Measurements from ENCODE around the gene MTCL1. TPM values are rescaled to one million over a fixed set of nuclear protein-coding genes. Genes with fewer than 3 reads are reported as not detected.

Gene MTCL1
- total and polyA plus RNA-seq, 2 of the 8 experiments (the other 6 are each of a cell fraction or from before 2014, with no cell fraction given): 16.6 to 60.8 TPM

DNA sequence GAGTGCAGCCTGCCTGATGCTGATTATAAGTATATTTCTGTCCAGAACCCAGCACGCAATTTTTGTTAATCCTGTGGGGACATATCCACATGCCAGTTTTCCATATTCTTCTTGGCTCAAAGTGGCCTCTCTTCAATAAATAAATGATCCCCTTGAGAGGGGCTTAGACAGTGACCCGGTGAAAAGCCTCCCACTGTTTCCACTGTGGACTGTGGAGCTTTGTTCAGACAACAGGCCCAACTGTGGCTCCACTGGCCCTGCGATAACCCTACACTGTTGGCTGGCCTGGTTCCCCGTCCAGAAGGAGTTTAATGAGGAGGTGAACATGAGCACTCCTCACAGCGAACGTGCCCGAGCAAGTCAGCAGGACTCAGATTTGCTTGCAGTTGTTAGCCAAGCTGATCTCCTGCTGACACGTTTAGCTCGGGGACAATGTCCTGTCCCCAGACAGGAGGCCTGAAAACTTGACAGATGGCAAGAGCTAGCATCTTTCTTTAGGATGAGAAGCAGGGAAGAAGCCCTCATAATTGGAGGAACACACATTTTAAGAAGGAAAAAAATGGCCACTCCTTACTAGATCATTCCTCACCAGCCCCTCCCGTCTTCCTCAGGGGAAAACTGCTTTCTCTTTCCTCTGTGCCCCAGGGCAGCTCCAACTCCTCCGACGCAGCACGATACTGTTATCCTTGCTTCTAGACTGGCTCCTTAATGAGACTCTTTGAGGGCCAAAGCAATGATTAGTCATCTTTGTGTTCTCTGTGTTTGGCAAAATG lies 20.0 kb upstream of the MTCL1 start (continued):
- no peak for TF ChIP-seq EP300 (IDR thresholded peaks at IDR 0.05; ENCODE audit: borderline replicate concordance in 1 of 2, low read depth in 2 of 2, low read length in 2 of 2)
- no peak for TF ChIP-seq SUZ12 (IDR thresholded peaks at IDR 0.05; ENCODE audit: low read length)
- no peak for TF ChIP-seq EGR1 (IDR thresholded peaks at IDR 0.05; ENCODE audit: borderline replicate concordance, low read depth, low read length)
- no peak for TF ChIP-seq CHD1 (IDR thresholded peaks at IDR 0.05; ENCODE audit: low read depth, low read length)
- no peak for TF ChIP-seq POLR2A (IDR thresholded peaks at IDR 0.05; ENCODE audit: control extremely low read depth in 1 of 2, low read depth in 2 of 2, low read length in 2 of 2)
- no peak for TF ChIP-seq HDAC6 (IDR thresholded peaks at IDR 0.05; ENCODE audit: low read depth, low read length)
- TF ChIP-seq TBP (IDR thresholded peaks at IDR 0.05; ENCODE audit: low read depth, low read length): no peak
